ENCODE results near the gene MBD3L4. TPM values are rescaled to one million over a fixed set of nuclear protein-coding genes. Genes with fewer than 3 reads are reported as not detected.
"Not testable (repeated sequence)": the region's sequence is repeated elsewhere in the genome, so short reads cannot be mapped to it uniquely, and the experiment has no call there.

Gene MBD3L4
- total RNA-seq, 3 donors from 2014 or later, result not detected

GRCh38 chr19:7028790-7029189 is 11.2 kb downstream of the MBD3L4 start:
- intact Hi-C loops (cut with DNase I, micrococcal nuclease); H3K36me3 ChIP-seq (ENCODE audit: low read depth); ATAC-seq; H3K4me1 ChIP-seq (ENCODE audit: low read depth); DNase-seq; H3K4me3 ChIP-seq; H3K9me3 ChIP-seq: not testable (repeated sequence)

DNA sequence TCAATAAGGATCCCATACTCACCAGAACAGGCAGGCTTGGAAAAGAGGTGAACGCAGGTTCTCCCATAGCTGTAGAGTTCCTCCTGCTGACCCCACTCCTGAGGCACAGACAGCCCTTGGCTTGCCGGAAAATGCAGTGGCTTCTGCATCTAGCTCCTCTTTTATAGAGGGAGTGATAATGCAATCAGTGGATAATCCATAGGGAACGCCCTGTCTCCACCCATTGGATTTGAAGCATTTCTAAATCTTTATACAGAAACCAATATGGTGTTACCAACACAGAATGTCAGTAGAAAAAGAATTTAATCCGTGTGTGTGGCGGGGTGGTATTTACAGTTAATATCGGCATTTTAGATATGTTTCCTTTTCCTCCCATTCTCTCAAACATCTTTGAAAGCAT is 18.6 kb downstream of the MBD3L4 start, which contains the start of gene MBD3L2B:
Gene MBD3L2B, minus strand, starts transcription at position 101 of the 400 bp plus-strand sequence. Its CDS starts 34 bp downstream, at position 67.
- H3K36me3 ChIP-seq (ENCODE audit: low read depth); DNase-seq; H3K4me3 ChIP-seq; intact Hi-C loops (cut with DNase I, micrococcal nuclease); H3K4me1 ChIP-seq (ENCODE audit: low read depth); H3K9me3 ChIP-seq; ATAC-seq: not testable (repeated sequence)

- intact Hi-C loops (cut with DNase I, micrococcal nuclease), result no loop called here
Observed at GRCh38 chr19:7018828-7019227, 21.2 kb downstream of the MBD3L4 start.

DNA sequence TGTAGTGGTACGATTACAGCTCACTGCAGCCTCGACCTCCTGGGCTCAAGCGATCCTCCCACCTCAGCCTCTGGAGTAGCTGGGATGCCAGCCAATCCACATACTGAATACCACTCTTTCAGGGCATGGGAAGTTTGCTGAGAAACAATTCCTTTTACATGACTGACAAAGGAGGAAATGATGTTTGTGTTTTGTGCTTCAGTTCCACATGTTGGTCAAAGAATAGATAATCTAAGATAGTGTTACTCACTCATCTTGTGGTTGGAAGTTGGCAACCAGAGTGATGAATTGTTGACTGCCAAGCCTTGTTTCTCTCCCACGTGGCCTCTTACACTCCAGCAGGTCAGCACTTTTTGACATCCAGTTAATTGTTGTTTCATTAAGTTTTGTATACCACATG is 26.3 kb downstream of the MBD3L4 start:
- Histone ChIP-seq H3K9me3 (no peaks in the 10 kb centered on the region), H3K4me3 (no peak overlapping the region), H3K4me1 (ENCODE audit: low read depth) (no peaks in the 10 kb centered on the region), H3K36me3 (ENCODE audit: low read depth) (no peaks in the 10 kb centered on the region)
- DNase-seq (no peak), ATAC-seq (no peak)
- TF ChIP-seq, protein P1, sequence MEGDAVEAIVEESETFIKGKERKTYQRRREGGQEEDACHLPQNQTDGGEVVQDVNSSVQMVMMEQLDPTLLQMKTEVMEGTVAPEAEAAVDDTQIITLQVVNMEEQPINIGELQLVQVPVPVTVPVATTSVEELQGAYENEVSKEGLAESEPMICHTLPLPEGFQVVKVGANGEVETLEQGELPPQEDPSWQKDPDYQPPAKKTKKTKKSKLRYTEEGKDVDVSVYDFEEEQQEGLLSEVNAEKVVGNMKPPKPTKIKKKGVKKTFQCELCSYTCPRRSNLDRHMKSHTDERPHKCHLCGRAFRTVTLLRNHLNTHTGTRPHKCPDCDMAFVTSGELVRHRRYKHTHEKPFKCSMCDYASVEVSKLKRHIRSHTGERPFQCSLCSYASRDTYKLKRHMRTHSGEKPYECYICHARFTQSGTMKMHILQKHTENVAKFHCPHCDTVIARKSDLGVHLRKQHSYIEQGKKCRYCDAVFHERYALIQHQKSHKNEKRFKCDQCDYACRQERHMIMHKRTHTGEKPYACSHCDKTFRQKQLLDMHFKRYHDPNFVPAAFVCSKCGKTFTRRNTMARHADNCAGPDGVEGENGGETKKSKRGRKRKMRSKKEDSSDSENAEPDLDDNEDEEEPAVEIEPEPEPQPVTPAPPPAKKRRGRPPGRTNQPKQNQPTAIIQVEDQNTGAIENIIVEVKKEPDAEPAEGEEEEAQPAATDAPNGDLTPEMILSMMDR (IDR thresholded peaks at IDR 0.05), result no peak
- intact Hi-C loops (cut with DNase I, micrococcal nuclease), result no loop called here

More at GRCh38 chr19:7018828-7019227, 21.2 kb downstream of the MBD3L4 start:
- DNase-seq (no peak), ATAC-seq (no peak)
- Histone ChIP-seq H3K36me3 (ENCODE audit: low read depth) (no peaks in the 10 kb centered on the region), H3K4me3 (no peak overlapping the region), H3K4me1 (ENCODE audit: low read depth) (no peaks in the 10 kb centered on the region), H3K9me3 (no peaks in the 10 kb centered on the region)
- TF ChIP-seq, protein P1 (IDR thresholded peaks at IDR 0.05), result no peak

GRCh38 chr19:7010722-7011593 is 29.0 kb downstream of the MBD3L4 start:
- no peaks in the 10 kb centered on the region for H3K4me1 ChIP-seq (ENCODE audit: low read depth)
- TF ChIP-seq, protein P1 (IDR thresholded peaks at IDR 0.05), result no peak
- H3K36me3 ChIP-seq (ENCODE audit: low read depth), result no peaks in the 10 kb centered on the region
- H3K9me3 ChIP-seq, result no peaks in the 10 kb centered on the region
- DNase-seq (no peak), ATAC-seq (no peak)
- intact Hi-C loops (cut with DNase I, micrococcal nuclease), result no loop called here
- H3K4me3 ChIP-seq, result no peak overlapping the region

- TF ChIP-seq, protein P1 (IDR thresholded peaks at IDR 0.05), result no peak
- DNase-seq (no peak), ATAC-seq (no peak)
- H3K4me1 ChIP-seq (ENCODE audit: low read depth), result no peaks in the 10 kb centered on the region
- no peak overlapping the region for H3K4me3 ChIP-seq
- no peaks in the 10 kb centered on the region for H3K9me3 ChIP-seq
- no peaks in the 10 kb centered on the region for H3K36me3 ChIP-seq (ENCODE audit: low read depth)
- intact Hi-C loops (cut with DNase I, micrococcal nuclease), result no loop called here
Observed at GRCh38 chr19:7007859-7008258, 32.1 kb downstream of the MBD3L4 start.

Measured in mucosa of descending colon (tissue), 3 donors.